Suprapubic skin (tissue), 4 donors: ENCODE data around the gene PRRT1. TPM values are rescaled to one million over a fixed set of nuclear protein-coding genes. Genes with fewer than 3 reads are reported as not detected.

Source experiments
- DNase-seq, 2 donors: peaks; one replicate each; pipeline ENCODE4 v3.0.0-alpha.2; 2019; ENCODE audit warnings: low spot score in 2 of 2
- H3K27ac ChIP-seq: fragments of 200-600 bp; sonication (generic); one replicate; pipeline ENCODE4 v1.5.1; 2019
- H3K27me3 ChIP-seq: fragments of 200-600 bp; sonication (generic); one replicate; pipeline ENCODE4 v1.5.1; 2019
- H3K36me3 ChIP-seq: fragments of 200-600 bp; sonication (generic); one replicate; pipeline ENCODE4 v1.5.1; 2019
- H3K4me1 ChIP-seq: fragments of 200-600 bp; sonication (generic); one replicate; pipeline ENCODE4 v1.5.1; 2019
- H3K4me3 ChIP-seq: fragments of 200-600 bp; sonication (generic); one replicate; pipeline ENCODE4 v1.5.1; 2019; ENCODE audit warnings: mild to moderate bottlenecking
- H3K9me3 ChIP-seq: fragments of 200-600 bp; sonication (generic); one replicate; pipeline ENCODE4 v1.5.1; 2019
- EP300 ChIP-seq: sonication (generic); formaldehyde crosslinking; IDR thresholded peaks from one replicate; pipeline ENCODE4 v1.6.1; 2017; ENCODE audit warnings: antibody characterized with exemption
- POLR2A ChIP-seq, 2 donors: fragments of 450-650 bp; IDR thresholded peaks; one replicate each; pipeline ENCODE4 v1.6.1; 2017; ENCODE audit warnings: antibody characterized with exemption in 2 of 2, mild to moderate bottlenecking in 2 of 2, moderate library complexity in 2 of 2
- POLR2AphosphoS5 ChIP-seq, 3 donors: sonication (generic); formaldehyde crosslinking; IDR thresholded peaks; one replicate each; pipeline ENCODE4 v1.6.1; 2017; ENCODE audit warnings: antibody characterized with exemption in 3 of 3
- whole genome bisulfite sequencing: methylation state at CpG from one replicate; pipeline ENCODE4 v1.1.5; 2018; 5-methylcytosine and 5-hydroxymethylcytosine counted together
- total RNA-seq, 4 donors: library from RNA; depleted of rRNA; stranded (reverse); fragments of >200 nt; gene quantifications; one replicate each; pipeline ENCODE4 v1.1.0, GENCODE V29; 2016
- TF ChIP-seq, protein P1 (sequence below), 2 donors: fragments of 200-600 bp in 1 of 2; fragments of 450-650 bp in 1 of 2; sonication (generic) in 1 of 2; IDR thresholded peaks; one replicate each; pipeline ENCODE4 v1.5.1; 2016 to 2019; ENCODE audit warnings: antibody characterized with exemption in 2 of 2, mild to moderate bottlenecking in 1 of 2, moderate library complexity in 1 of 2

Gene PRRT1
- total RNA-seq, 4 donors from 2014 or later = 0.42 to 2.1 (median 0.45) TPM

- H3K4me3 ChIP-seq = no peak overlapping the region
- H3K27ac ChIP-seq = peak overlapping the region; percentile 7
- 54% methylated on average over 4 of the region's 4 CpGs for WGBS
- TF ChIP-seq EP300 (no peak), POLR2AphosphoS5 (IDR thresholded peaks at IDR 0.05) (no peak), POLR2A (IDR thresholded peaks at IDR 0.05) (no peak)
- TF ChIP-seq, protein P1, sequence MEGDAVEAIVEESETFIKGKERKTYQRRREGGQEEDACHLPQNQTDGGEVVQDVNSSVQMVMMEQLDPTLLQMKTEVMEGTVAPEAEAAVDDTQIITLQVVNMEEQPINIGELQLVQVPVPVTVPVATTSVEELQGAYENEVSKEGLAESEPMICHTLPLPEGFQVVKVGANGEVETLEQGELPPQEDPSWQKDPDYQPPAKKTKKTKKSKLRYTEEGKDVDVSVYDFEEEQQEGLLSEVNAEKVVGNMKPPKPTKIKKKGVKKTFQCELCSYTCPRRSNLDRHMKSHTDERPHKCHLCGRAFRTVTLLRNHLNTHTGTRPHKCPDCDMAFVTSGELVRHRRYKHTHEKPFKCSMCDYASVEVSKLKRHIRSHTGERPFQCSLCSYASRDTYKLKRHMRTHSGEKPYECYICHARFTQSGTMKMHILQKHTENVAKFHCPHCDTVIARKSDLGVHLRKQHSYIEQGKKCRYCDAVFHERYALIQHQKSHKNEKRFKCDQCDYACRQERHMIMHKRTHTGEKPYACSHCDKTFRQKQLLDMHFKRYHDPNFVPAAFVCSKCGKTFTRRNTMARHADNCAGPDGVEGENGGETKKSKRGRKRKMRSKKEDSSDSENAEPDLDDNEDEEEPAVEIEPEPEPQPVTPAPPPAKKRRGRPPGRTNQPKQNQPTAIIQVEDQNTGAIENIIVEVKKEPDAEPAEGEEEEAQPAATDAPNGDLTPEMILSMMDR (IDR thresholded peaks at IDR 0.05) = no peak
- H3K4me1 ChIP-seq = peaks cover 45% of the 10 kb centered on the region
- H3K9me3 ChIP-seq = no peaks in the 10 kb centered on the region
- no peaks in the 10 kb centered on the region for H3K27me3 ChIP-seq
- peaks cover 29% of the 10 kb centered on the region for H3K36me3 ChIP-seq
- DNase-seq = no peak
These were observed 21.4 kb upstream of the PRRT1 start for GRCh38 chr6:32173051-32173727.

DNA sequence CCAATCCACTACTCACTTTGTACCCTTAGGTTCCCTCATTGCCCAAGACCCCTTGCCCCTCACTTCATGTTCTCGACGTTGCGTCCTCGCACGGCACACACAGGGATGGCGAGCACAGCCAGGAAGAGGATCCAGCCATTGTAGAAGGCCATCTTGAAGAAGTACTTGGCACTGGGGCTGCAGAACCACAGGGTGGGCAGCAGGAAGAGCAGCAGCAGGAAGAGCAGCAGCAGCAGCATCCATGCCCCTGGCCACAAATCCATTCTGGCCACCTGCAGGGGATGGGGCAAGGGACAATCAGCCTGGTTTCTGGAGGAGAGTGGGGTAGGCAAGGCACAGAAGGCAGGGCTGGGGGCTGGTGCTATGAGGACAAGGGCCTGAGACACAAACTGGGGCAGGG lies 19.5 kb upstream of the PRRT1 start:
- no peak for DNase-seq
- Histone ChIP-seq H3K36me3 (peaks cover 49% of the 10 kb centered on the region), H3K27me3 (no peaks in the 10 kb centered on the region), H3K9me3 (no peaks in the 10 kb centered on the region), H3K4me3 (no peak overlapping the region), H3K4me1 (peaks cover 30% of the 10 kb centered on the region), H3K27ac (no peak overlapping the region)
- WGBS = 91% methylated on average over 6 of the region's 6 CpGs
- TF ChIP-seq EP300 (no peak), POLR2A (IDR thresholded peaks at IDR 0.05) (no peak), POLR2AphosphoS5 (IDR thresholded peaks at IDR 0.05) (no peak)
- TF ChIP-seq, protein P1 (IDR thresholded peaks at IDR 0.05) = no peak

GRCh38 chr6:32170294-32170693 lies 18.6 kb upstream of the PRRT1 start:
- Histone ChIP-seq H3K4me1 (peaks cover 23% of the 10 kb centered on the region), H3K9me3 (no peaks in the 10 kb centered on the region), H3K36me3 (peaks cover 57% of the 10 kb centered on the region), H3K27me3 (no peaks in the 10 kb centered on the region), H3K4me3 (no peak overlapping the region), H3K27ac (no peak overlapping the region)
- WGBS = 97% methylated on average over 3 of the region's 11 CpGs
- no peak for TF ChIP-seq POLR2A (IDR thresholded peaks at IDR 0.05)
- no peak for TF ChIP-seq EP300
- TF ChIP-seq, protein P1 (IDR thresholded peaks at IDR 0.05) = no peak
- TF ChIP-seq POLR2AphosphoS5 (IDR thresholded peaks at IDR 0.05) = no peak
- no peak for DNase-seq

- H3K36me3 ChIP-seq = peaks cover 69% of the 10 kb centered on the region
- H3K27ac ChIP-seq = no peak overlapping the region
- no peak for DNase-seq
- H3K9me3 ChIP-seq = no peaks in the 10 kb centered on the region
- TF ChIP-seq POLR2A (IDR thresholded peaks at IDR 0.05) = no peak
- no peak overlapping the region for H3K4me3 ChIP-seq
- no peaks in the 10 kb centered on the region for H3K27me3 ChIP-seq
- WGBS = 82% methylated on average over 11 of the region's 11 CpGs
- H3K4me1 ChIP-seq = peaks cover 16% of the 10 kb centered on the region
These were observed 17.3 kb upstream of the PRRT1 start for GRCh38 chr6:32168807-32169591.

- Histone ChIP-seq H3K4me1 (peaks cover 10% of the 10 kb centered on the region), H3K27ac (no peak overlapping the region), H3K27me3 (no peaks in the 10 kb centered on the region), H3K36me3 (peaks cover 71% of the 10 kb centered on the region), H3K9me3 (no peaks in the 10 kb centered on the region), H3K4me3 (no peak overlapping the region)
- TF ChIP-seq POLR2A (IDR thresholded peaks at IDR 0.05) (no peak), POLR2AphosphoS5 (IDR thresholded peaks at IDR 0.05) (no peak), EP300 (no peak)
- TF ChIP-seq, protein P1 (IDR thresholded peaks at IDR 0.05) = no peak
- no peak for DNase-seq
- WGBS = 72% methylated on average over 2 of the region's 2 CpGs
These were observed 16.6 kb upstream of the PRRT1 start for GRCh38 chr6:32168350-32168749.
